NCI-H2081 (cell line): Measurements from ENCODE around the gene TMEM221.

ENCODE experiments used
- DNase-seq, 2 experiments: peaks; one replicate each; lab custom pipeline; 2025; lab: John Stamatoyannopoulos, UW

The TMEM221 gene

GRCh38 chr19:17441241-17442021, 7.0 kb downstream of the TMEM221 start:
- DNase-seq = no peak

- no peak for DNase-seq
Measured at GRCh38 chr19:17436874-17437267, 11.6 kb downstream of the TMEM221 start.

GRCh38 chr19:17436094-17436873, 12.2 kb downstream of the TMEM221 start:
- no peak for DNase-seq

- no peak for DNase-seq
Measured at GRCh38 chr19:17435218-17435617, 13.2 kb downstream of the TMEM221 start.

- no peak for DNase-seq
Measured at GRCh38 chr19:17431417-17431816, 17.1 kb downstream of the TMEM221 start.

GRCh38 chr19:17429641-17430113, 18.8 kb downstream of the TMEM221 start:
- no peak for DNase-seq

GRCh38 chr19:17424743-17425365, 23.6 kb downstream of the TMEM221 start:
- DNase-seq = no peak

- DNase-seq = no peak
Measured at GRCh38 chr19:17423429-17424208, 24.8 kb downstream of the TMEM221 start.

- DNase-seq = no peak
Measured at GRCh38 chr19:17421942-17422341, 26.5 kb downstream of the TMEM221 start.

GRCh38 chr19:17420475-17420924, 28.0 kb downstream of the TMEM221 start:
- peak in 1 of 2 experiments; percentile 35 for DNase-seq

GRCh38 chr19:17419621-17420474, 28.6 kb downstream of the TMEM221 start, which contains the start of gene MVB12A:
Gene MVB12A (plus strand): TSS chr19:17420047. CDS start chr19:17420136, 89 bp downstream.
- peak; percentile 97 to 99 for DNase-seq

- DNase-seq = no peak
Measured at GRCh38 chr19:17419154-17419620, 29.3 kb downstream of the TMEM221 start.

GRCh38 chr19:17418710-17419109, 29.8 kb downstream of the TMEM221 start:
- DNase-seq = no peak

GRCh38 chr19:17415121-17415520, 33.3 kb downstream of the TMEM221 start:
- DNase-seq = no peak

- DNase-seq = no peak
Measured at GRCh38 chr19:17414097-17414496, 34.4 kb downstream of the TMEM221 start.

GRCh38 chr19:17411801-17412200, 36.7 kb downstream of the TMEM221 start:
- DNase-seq = no peak

GRCh38 chr19:17409990-17410389, 38.5 kb downstream of the TMEM221 start:
- no peak for DNase-seq

GRCh38 chr19:17406887-17407196, 41.6 kb downstream of the TMEM221 start:
- no peak for DNase-seq

GRCh38 chr19:17406046-17406886, 42.2 kb downstream of the TMEM221 start:
- no peak for DNase-seq
